Measurements from ENCODE around the gene CKS1B.

The CKS1B gene

DNA sequence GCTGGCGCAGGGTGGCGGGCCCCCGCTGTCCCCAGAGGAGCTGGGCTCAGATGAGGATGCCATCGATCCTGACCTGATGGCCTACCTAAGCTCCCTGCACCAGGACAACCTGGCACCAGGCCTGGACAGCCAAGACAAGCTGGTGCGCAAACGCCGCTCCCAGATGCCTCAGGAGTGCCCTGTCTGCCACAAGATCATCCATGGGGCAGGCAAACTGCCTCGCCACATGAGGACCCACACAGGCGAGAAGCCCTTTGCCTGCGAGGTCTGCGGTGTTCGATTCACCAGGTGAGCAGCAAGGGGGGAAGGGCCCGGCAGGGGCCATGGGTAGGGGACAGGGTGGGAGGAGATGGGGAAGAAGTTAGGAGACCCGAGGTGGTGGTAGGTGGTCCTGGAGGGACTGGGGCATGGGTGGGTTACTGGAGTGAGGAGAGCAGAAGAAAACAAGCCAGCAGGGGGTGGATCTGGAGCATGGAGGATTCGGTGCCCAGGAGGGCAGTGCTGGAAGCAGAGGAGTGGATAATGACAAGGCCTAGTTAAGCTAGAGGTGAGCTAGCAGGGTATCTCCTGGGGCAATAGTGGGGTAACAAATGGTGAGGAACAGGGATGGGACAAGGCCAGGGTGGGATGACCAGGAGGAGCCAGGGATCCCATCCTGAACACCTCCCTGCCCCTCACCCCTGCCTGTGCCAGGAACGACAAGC is 41.2 kb downstream of the CKS1B start:
- no peak for DNase-seq (ENCODE audit: low read depth in 3 of 3)

DNA sequence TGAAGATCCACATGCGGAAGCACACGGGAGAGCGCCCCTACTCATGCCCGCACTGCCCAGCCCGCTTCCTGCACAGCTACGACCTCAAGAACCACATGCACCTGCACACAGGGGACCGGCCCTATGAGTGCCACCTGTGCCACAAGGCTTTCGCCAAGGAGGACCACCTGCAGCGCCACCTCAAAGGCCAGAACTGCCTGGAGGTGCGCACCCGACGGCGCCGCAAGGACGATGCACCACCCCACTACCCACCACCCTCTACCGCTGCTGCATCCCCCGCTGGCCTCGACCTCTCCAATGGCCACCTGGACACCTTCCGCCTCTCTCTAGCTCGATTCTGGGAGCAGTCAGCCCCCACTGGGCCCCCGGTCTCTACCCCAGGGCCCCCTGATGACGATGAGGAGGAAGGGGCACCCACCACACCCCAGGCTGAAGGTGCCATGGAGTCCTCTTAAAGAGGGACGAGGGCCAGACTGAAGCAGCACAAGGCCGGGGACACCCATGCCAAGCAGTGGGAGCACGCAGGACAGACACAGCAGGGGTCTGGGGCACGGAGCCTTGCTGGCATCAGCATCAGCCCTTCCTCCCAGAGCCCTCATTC is 41.9 kb downstream of the CKS1B start:
- DNase-seq (ENCODE audit: low read depth in 3 of 3): no peak

DNA sequence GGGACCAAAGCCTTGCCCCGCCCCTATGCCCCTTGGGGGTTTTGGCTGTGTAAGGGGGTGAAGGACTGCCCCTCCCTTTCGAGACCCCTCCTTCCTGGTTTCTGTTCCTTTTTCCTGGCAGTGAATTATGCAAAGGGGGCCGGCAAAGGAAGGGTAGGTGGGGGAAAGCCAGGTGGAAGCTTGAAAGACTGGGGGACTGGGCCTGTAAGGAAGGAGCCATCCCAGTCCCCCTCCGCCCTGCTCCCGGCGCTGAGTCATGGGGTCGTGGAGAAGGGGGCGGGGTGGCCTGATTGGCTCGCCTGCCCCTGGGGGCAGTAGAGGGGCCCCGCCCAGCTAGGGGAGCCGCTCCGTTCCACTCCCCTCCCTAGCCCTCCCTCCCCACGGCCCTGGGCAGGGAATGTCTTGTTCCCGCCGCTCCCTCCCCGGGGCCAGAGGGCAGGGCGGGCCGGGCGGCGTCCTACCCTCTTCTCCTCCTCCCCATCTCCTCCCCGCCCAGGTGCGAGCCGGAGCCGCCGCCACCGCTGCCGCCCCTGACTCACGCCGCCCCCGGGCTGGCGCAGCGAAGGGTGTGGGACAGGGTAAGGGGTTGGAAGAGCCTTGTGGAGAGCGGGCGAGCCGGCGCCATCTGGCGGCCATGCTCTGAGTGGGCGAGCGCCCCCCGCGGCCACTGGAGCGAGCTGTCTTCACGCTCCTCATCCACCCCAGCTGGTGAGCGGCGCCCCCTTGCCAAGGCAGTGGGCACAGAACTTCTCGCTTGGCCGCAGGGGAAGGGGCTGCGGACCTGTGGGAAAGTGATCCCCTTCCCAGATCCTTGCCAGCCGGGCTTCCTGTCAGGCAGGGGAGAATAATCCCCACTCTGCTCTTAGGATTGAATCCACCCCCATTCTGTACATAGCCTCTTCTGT is 42.8 kb downstream of the CKS1B start:
- peak; percentile 87 to 91 (median 91) for DNase-seq (ENCODE audit: low read depth in 3 of 3)

DNA sequence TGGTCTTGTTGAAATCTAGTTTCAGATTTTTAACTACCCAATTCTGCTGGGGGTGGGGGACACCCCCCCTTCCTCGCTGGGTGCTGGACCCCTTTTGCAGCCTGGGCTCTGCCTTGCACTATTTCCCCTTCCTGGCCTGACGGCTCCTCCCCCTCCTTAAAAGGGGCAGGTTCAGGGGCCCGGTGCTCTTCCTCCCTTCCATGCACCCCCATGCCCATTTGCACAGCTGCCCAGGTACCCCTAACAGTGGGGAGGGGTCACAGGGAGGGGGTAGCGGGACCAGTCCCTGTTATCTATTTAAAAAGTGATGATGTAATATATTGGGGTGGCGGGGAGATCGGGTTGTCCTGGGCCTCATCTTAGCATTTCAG is 43.5 kb downstream of the CKS1B start:
- DNase-seq (ENCODE audit: low read depth in 3 of 3): no peak

DNA sequence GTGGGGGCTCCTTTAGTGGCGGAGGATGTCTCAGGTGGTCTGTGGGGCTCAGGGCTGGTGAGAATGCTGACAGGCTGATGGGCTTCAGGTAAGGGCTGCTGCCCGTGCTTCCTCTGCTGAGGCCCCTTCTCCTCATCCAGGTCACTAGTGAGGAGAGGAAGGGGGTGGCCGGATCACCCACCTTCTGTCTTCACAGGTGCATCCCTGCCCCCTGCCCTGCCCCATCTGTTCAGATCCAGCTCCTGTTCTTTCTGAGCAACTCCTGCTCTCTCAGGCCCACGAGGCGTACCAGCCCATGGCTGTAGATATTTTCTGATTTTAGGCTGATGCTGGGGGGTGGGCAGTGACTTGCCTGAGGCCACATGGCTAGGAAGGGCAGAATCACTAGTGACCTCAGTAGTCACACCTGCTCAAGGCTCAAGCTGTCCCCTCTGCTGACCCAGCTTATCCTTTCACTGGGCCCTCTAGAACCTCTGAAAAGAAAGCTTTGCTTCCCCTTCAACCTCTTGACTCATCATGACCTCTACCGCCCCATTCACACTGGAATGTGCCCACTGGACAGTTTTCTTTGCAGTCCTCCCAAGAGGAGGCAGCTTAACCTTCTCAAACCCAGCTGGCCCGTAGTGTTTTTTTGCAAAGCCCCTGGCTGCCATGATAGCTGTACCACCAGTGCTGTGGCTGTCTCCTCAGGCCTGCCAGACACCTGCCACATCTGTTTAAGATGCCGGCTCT is 44.3 kb downstream of the CKS1B start:
- no peak for DNase-seq (ENCODE audit: low read depth in 3 of 3)

DNA sequence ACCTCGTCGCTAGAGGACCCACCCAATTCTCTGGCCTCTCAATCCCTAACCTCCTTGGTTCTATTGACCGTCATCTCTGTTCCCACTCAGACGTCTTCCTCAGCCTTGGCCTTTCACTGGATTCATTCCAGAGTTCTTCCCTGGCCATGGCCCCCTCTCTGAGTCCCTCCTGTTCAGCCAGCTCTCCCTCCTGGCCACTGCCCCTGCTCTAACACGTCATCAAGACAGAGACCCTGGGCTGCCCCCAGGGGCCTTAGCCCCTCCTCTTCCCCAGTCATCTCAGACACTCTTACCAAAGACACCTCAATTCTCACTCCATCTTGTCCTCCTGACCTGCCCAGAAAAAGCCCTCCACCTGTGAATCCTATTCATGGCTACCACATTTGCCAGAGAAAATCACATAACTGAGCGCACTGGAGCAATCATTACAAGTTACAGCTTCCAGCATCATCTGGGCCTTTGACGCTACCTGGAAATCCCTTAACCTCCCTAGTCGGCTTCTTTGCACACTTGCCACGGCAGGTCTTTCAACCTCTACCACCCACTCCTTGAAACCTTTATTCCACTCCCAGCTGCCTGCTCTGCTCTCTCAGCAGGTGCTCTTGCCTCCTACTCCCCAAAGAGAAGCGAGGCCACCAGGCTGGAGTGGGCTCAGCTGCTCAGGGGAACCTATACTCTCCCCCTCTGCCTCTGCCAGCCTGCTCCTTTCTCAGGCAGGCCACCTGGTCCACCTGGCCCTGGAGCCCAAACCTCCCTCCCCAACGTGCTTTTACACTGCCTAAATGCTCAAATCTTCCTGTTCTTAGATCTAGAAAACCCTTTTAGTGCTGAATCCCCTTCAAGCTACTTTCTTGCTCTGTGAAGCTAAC is 45.1 kb downstream of the CKS1B start:
- DNase-seq (ENCODE audit: low read depth in 3 of 3): no peak

DNA sequence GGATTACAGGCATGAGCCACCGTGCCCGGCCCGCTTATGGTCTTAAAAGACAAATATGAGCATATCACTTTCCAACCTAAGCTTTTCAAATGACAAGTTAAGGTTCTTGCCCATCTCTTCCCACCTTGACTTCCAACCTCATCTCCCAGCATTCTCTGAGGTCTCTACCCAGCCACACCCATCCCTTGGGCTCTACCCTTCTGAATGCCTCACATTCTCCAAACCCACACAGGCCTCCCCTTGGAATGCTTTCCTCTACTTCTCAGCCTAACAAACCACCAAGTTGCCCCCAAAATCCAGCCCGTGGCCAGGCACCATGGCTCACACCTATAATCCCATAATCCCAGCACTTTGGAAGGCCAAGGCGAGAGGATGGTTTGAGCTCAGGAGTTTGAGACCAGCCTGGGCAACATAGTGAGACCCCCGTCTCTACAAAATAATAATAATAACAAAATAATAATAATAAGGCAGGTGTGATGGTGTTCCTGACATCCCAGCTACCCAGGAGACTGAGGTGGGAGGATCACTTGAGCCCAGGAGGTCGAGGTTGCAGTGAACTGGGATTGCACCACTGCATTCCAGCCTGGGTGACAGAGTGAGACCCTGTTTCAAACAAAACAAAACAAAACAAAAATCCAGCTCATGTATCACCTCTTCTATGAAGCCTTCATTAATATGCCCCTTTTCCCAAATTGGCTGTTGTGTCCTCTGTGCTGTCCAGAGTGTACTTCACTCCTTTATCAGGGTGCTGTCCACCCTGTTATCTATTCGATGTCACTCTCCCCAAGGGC is 47.9 kb downstream of the CKS1B start:
- DNase-seq (ENCODE audit: low read depth in 3 of 3): no peak

GRCh38 chr1:155022927-155023236 is 48.4 kb downstream of the CKS1B start:
- DNase-seq (ENCODE audit: low read depth in 3 of 3): no peak

GRCh38 chr1:155023627-155024026 is 49.1 kb downstream of the CKS1B start:
- no peak for DNase-seq (ENCODE audit: low read depth in 3 of 3)

DNA sequence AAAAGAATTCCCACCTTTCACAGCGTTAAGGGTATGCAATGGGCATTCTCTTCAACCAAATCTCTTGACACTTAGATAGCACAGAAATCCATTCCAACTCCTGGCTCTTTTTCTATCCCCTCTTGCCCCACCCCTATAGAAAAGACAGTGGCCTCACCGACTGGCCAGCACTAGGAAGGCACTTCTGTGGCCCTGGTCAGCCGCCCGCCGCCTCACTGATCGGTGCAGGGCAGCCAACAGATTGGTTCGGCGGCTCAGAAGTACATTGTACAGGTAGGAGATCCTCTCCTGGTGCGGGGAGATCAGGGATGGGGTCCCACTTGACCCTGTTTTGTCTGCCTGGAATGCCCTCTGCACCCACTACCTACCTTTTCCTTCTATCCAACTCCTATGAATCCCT is 49.8 kb downstream of the CKS1B start:
- DNase-seq (ENCODE audit: low read depth in 3 of 3): no peak

- no peak for DNase-seq (ENCODE audit: low read depth in 3 of 3)
These were observed 51.7 kb downstream of the CKS1B start for GRCh38 chr1:155026154-155026553.

GRCh38 chr1:155026588-155026987 is 52.1 kb downstream of the CKS1B start:
- no peak for DNase-seq (ENCODE audit: low read depth in 3 of 3)
